Frontal cortex (tissue), 4 donors: ENCODE data around the gene MCF2L2. TPM values are rescaled to one million over a fixed set of nuclear protein-coding genes. Genes with fewer than 3 reads are reported as not detected.

ENCODE experiments used
- DNase-seq, 2 donors: peaks; one replicate each; pipeline ENCODE4 v3.0.0; 2012; ENCODE audit warnings: low spot score in 2 of 2
- FAIRE-seq: peaks from 2 replicates; lab custom pipeline; 2012; peaks lifted over from hg19 to GRCh38; lab: Jason Lieb, UNC
- total RNA-seq: library from RNA; depleted of rRNA; stranded (reverse); fragments of >200 nt; gene quantifications from one replicate; pipeline ENCODE4 v1.2.3, GENCODE V29; 2014
- donor health status: control.
- donor health status: control.
- donor health status: control.

The MCF2L2 gene
- total RNA-seq, 1 donor from 2014 or later = 42.0 TPM

GRCh38 chr3:183222631-183223235 lies 205.7 kb downstream of the MCF2L2 start:
- DNase-seq (no peak), FAIRE-seq (no peak)

GRCh38 chr3:183220828-183221227 lies 207.6 kb downstream of the MCF2L2 start:
- DNase-seq (no peak), FAIRE-seq (no peak)

GRCh38 chr3:183218826-183219225 lies 209.6 kb downstream of the MCF2L2 start:
- FAIRE-seq (no peak), DNase-seq (no peak)

DNA sequence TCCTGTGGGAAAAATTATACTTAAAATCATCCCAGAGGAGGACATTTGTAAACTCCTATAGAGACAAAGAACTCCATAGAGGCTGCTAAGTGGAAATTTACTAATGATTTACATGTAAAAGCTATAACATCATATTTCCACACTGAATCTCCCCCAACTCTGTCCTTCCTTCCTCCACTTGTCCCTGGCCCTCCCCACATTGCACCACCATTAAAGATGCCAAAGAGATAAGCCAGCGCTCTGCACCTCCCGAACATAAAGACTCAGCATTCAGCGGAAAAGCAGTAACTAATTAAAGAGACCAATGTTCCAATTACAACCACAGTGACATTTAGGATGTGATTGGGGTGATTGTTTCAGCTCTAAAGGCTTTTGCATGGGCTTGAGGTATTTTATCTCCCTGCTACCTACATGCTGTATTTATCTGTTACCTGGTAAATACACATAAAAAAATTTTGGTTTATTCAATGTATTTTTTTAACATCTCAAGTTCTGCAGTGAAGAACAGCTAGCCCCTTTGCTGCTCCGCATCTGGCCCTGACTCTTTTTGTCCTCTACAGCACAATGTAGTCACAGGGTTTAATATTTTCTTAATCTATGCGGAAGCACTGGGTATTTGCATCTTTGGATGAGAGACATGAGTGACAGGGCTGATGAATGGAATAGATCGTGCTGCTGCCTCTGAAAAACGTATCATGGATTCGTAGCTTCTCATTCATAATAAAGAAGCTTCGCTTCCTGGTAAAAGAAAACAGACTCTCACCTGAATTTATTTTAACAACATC lies 210.7 kb downstream of the MCF2L2 start:
- FAIRE-seq = no peak
- DNase-seq = no peak

- FAIRE-seq = no peak
- no peak for DNase-seq
Measured at GRCh38 chr3:183215591-183216202, 212.7 kb downstream of the MCF2L2 start.

DNA sequence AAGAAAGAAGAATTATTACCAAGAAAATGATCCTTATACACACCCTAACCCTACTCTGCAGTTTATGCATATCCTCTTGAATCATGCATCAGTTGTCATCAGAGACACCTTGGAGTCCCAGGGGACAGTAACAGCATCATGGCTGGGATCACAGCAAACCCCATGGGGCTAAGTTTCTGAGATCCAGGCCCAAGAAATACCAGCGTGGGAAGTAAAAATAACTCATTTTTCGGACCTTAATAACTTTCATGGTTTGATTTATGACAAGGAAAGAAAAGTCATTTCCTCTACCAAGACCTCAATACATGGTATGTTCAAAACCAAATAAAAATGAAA lies 214.2 kb downstream of the MCF2L2 start:
- DNase-seq (no peak), FAIRE-seq (no peak)

GRCh38 chr3:183213415-183214276 lies 214.8 kb downstream of the MCF2L2 start:
- FAIRE-seq = no peak
- DNase-seq = no peak

DNA sequence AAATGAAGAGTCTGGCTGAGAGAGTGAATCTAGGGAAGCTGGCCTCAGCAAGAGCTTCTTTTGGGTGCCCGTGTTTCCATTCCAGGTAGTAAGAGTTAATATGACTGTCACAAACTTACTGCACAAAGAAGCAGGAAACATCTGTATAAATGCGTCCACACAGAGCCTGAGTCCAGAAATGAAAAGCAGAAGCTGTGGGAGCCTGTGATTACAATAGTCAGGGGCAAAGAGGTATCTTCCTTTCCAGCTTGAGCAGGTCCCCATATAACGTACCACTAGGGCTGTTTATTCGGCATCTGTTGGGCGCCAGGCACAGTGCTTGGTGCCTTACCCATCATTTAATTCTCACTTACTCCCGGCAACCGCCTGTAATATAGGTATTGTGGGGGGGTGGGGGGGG lies 215.9 kb downstream of the MCF2L2 start:
- no peak for FAIRE-seq
- no peak for DNase-seq

- FAIRE-seq = no peak
Measured at GRCh38 chr3:183212096-183212495, 216.3 kb downstream of the MCF2L2 start.

DNA sequence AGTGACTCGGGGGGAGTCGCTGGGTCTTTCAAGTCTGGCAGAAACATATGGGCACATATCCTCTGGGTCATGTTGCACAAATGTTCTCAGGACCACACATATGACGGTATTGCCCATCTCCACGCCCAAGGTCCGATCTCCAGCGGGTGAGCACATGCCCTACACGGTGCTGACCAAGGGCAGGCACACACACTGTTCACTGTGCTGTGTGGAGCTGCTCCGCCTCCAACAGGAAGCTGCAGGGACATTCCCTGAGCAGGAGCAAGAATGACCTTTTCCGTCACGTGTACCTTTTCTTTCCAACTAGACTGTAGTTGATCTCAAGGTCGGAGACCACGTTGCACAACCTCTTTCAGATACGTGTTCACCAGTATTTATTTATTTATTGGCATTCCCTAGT lies 217.1 kb downstream of the MCF2L2 start:
- DNase-seq (no peak), FAIRE-seq (no peak)

More at GRCh38 chr3:183212096-183212495, 216.3 kb downstream of the MCF2L2 start:
- no peak for DNase-seq

GRCh38 chr3:183210862-183211341 lies 217.5 kb downstream of the MCF2L2 start:
- FAIRE-seq (no peak), DNase-seq (no peak)

DNA sequence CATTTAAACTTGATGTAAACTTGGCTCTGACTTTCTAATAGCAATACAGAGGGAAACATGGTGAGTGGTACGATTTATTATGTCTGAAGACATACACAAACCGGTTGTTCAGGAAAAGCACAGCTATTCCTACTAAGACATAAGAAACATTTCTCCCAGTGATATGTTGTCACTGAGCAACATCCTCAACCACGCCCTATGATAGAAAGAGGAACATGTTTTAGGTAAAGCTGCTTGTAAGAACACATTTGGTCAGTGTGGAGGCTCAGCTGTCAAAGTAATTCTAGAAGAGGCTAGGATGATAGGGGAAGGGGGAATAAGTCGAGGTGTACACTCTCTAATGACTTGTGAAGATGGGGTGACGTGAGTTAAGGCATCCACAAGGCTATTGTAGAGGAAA lies 218.1 kb downstream of the MCF2L2 start:
- FAIRE-seq (no peak), DNase-seq (no peak)

GRCh38 chr3:183208800-183209199 lies 219.6 kb downstream of the MCF2L2 start:
- no peak for DNase-seq
- FAIRE-seq = no peak

DNA sequence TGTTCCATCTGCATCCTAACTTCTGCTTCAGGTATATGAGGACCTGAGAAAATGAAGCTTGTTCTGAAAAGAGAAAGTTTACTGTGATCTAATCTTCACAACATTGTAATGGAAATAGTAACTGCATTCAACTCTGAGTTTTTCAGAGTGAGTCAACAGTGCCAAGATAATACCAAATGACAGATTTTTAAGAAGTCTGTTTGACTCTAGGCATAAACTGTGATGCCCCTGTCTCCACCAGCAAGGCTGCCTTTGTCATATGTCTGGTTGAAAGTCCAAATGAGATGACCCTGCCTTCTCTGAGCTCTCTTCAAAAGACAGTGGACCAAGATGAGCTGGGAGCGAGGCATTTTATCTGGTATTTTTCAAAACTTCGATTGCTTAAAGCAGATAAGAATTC lies 220.2 kb downstream of the MCF2L2 start:
- no peak for FAIRE-seq
- no peak for DNase-seq

GRCh38 chr3:183203670-183204069 lies 224.7 kb downstream of the MCF2L2 start:
- no peak for DNase-seq
- no peak for FAIRE-seq

GRCh38 chr3:183202004-183202722 lies 226.3 kb downstream of the MCF2L2 start:
- FAIRE-seq (no peak), DNase-seq (no peak)

- DNase-seq (no peak), FAIRE-seq (no peak)
Measured at GRCh38 chr3:183198939-183199338, 229.5 kb downstream of the MCF2L2 start.

DNA sequence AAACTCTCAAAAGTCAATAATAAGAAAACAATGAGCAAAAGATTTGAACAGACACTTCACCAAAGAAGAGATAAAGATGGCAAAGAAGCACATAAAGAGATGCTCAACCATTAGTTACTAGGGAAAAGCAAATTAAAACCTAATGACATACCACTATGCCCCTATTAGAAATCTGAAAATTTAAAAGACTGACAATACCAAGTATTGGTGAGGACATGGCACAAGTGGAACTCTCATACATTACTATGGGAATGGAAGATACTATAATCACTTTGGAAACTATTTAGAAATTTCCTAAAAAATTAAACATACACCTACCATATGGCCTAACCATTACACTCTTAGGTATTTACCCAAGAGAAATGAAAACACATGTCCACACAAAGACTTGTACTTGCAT lies 230.7 kb downstream of the MCF2L2 start:
- FAIRE-seq = no peak
- DNase-seq = no peak

- FAIRE-seq (no peak), DNase-seq (no peak)
Measured at GRCh38 chr3:183195266-183195665, 233.2 kb downstream of the MCF2L2 start.
